CD14-positive monocyte (primary cell): ENCODE measurements around the gene PRDX3. TPM values are rescaled to one million over a fixed set of nuclear protein-coding genes. Genes with fewer than 3 reads are reported as not detected.

ENCODE experiments used
- DNase-seq, 3 donors: peaks; one replicate each; pipeline ENCODE4 v3.0.0-alpha.2; 2011 to 2022
- H2AFZ ChIP-seq: 2 replicates; pipeline ENCODE4 v1.6.0; 2012; ENCODE audit warnings: mild to moderate bottlenecking, low read depth, low read length, inconsistent platforms; ENCODE audit not compliant: insufficient read depth, poor library complexity, severe bottlenecking
- H3K27ac ChIP-seq, 2 donors: 1 replicate in 1 of 2; 2 replicates in 1 of 2; pipeline ENCODE4 v1.5.1; 2012 to 2013; ENCODE audit warnings: low read length in 2 of 2, control low read depth in 1 of 2, inconsistent platforms in 1 of 2, low read depth in 1 of 2, mild to moderate bottlenecking in 1 of 2
- H3K27me3 ChIP-seq, 2 donors: one replicate each; pipeline versions ENCODE4 v1.6.0 to v1.6.1; 2011 to 2013; ENCODE audit warnings: low read length in 2 of 2; ENCODE audit not compliant: control insufficient read depth in 2 of 2, insufficient read depth in 2 of 2
- H3K36me3 ChIP-seq, 2 donors: replicated peaks in 1 of 2; 1 replicate in 1 of 2; 2 replicates in 1 of 2; pipeline versions ENCODE4 v1.5.1 to v1.6.1; 2012 to 2013; ENCODE audit warnings: low read length in 2 of 2, control low read depth in 1 of 2, inconsistent platforms in 1 of 2, mild to moderate bottlenecking in 1 of 2; ENCODE audit not compliant: insufficient read depth in 2 of 2, control insufficient read depth in 1 of 2
- H3K4me1 ChIP-seq, 2 donors: 1 replicate in 1 of 2; 2 replicates in 1 of 2; pipeline versions ENCODE4 v1.5.1 to v1.6.1; 2012 to 2013; ENCODE audit warnings: low read length in 2 of 2, control low read depth in 1 of 2, inconsistent platforms in 1 of 2, mild to moderate bottlenecking in 1 of 2, moderate library complexity in 1 of 2; ENCODE audit not compliant: insufficient read depth in 2 of 2, control insufficient read depth in 1 of 2
- H3K4me2 ChIP-seq: replicated peaks from 2 replicates; pipeline ENCODE3; 2012; ENCODE audit warnings: low read length, moderate library complexity, mild to moderate bottlenecking; ENCODE audit not compliant: poor library complexity, severe bottlenecking; ENCODE audit errors: extremely low read depth
- H3K4me3 ChIP-seq, 3 experiments: fragments of 200-600 bp in 1 of 3; sonication (generic) in 1 of 3; replicated peaks in 1 of 3; 1 replicate in 2 of 3; 2 replicates in 1 of 3; pipeline ENCODE4 v1.5.1; 2011 to 2013; ENCODE audit warnings: low read length in 3 of 3, mild to moderate bottlenecking in 3 of 3, control low read depth in 2 of 3, low read depth in 2 of 3, inconsistent platforms in 1 of 3, moderate library complexity in 1 of 3
- H3K79me2 ChIP-seq: 2 replicates; pipeline ENCODE4 v1.6.0; 2012; ENCODE audit warnings: mild to moderate bottlenecking, control low read depth, inconsistent platforms, low read length, moderate library complexity; ENCODE audit not compliant: insufficient read depth
- H3K9ac ChIP-seq: 2 replicates; pipeline ENCODE4 v1.6.0; 2017; ENCODE audit warnings: low read length, mild to moderate bottlenecking; ENCODE audit not compliant: insufficient read depth, poor library complexity, severe bottlenecking
- H3K9me3 ChIP-seq, 2 donors: replicated peaks in 1 of 2; 1 replicate in 1 of 2; 2 replicates in 1 of 2; pipeline versions ENCODE4 v1.5.1 to v1.6.1; 2012 to 2013; ENCODE audit warnings: low read length in 2 of 2, control low read depth in 1 of 2; ENCODE audit not compliant: control insufficient read depth in 1 of 2, insufficient read depth in 1 of 2
- H4K20me1 ChIP-seq: 2 replicates; pipeline ENCODE4 v1.6.0; 2012; ENCODE audit warnings: mild to moderate bottlenecking, low read length, control low read depth, moderate library complexity; ENCODE audit not compliant: insufficient read depth
- H3K27ac Mint-ChIP-seq, 7 donors: one replicate each; pipeline ENCODE4 v1.8.0; 2020; ENCODE audit warnings: mild to moderate bottlenecking in 7 of 7, mixed read lengths in 7 of 7, moderate library complexity in 6 of 7, inconsistent platforms in 2 of 7
- H3K27me3 Mint-ChIP-seq, 3 donors: one replicate each; pipeline ENCODE4 v1.8.0; 2021 to 2022; ENCODE audit warnings: low read depth in 3 of 3, mild to moderate bottlenecking in 3 of 3, mixed read lengths in 3 of 3, moderate library complexity in 3 of 3, inconsistent platforms in 1 of 3
- H3K36me3 Mint-ChIP-seq, 2 donors: one replicate each; pipeline ENCODE4 v1.8.0; 2020; ENCODE audit warnings: mixed read lengths in 2 of 2, inconsistent platforms in 1 of 2, mild to moderate bottlenecking in 1 of 2
- H3K4me1 Mint-ChIP-seq: one replicate; pipeline ENCODE4 v1.8.0; 2020; ENCODE audit warnings: mild to moderate bottlenecking, mixed read lengths
- H3K4me3 Mint-ChIP-seq, 2 donors: one replicate each; pipeline ENCODE4 v1.8.0; 2020; ENCODE audit warnings: mild to moderate bottlenecking in 2 of 2, mixed read lengths in 2 of 2, moderate library complexity in 1 of 2
- H3K9me3 Mint-ChIP-seq, 7 donors: one replicate each; pipeline ENCODE4 v1.8.0; 2020 to 2022; ENCODE audit warnings: mixed read lengths in 7 of 7, mild to moderate bottlenecking in 6 of 7, moderate library complexity in 6 of 7, inconsistent platforms in 2 of 7
- CTCF ChIP-seq: fragments of 200-600 bp; IDR thresholded peaks from one replicate; pipeline ENCODE4 v1.8.0; 2022; ENCODE audit warnings: antibody characterized with exemption, mild to moderate bottlenecking
- WGBS: methylation state at CpG from one replicate; pipeline ENCODE4 v1.1.5; 2013; ENCODE audit warnings: missing lambda C conversion rate; ENCODE audit not compliant: insufficient coverage; 5-methylcytosine and 5-hydroxymethylcytosine counted together
- intact Hi-C, 2 donors: fragments of 100-400 bp; cut with micrococcal nuclease; formaldehyde crosslinking; loops; one replicate each; pipeline versions ENCODE4 v1.15.0 to v1.15.1; 2023
- polyA minus RNA-seq: library from RNA; depleted of rRNA, polyadenylated mRNA; stranded (reverse); fragments of >200 nt; gene quantifications from 2 replicates; pipeline ENCODE4 v1.2.3, GENCODE V29; 2012
- polyA plus RNA-seq, 3 donors: library from polyadenylated mRNA; depleted of rRNA in 1 of 3; unstranded in 2 of 3; stranded (reverse) in 1 of 3; fragments of 300-500 nt in 2 of 3; fragments of >200 nt in 1 of 3; fragmentation: Illumina TruSeq in 2 of 3; gene quantifications; 1 replicate in 2 of 3; 2 replicates in 1 of 3; pipeline ENCODE4 v1.2.3, GENCODE V29; 2012 to 2021
- total RNA-seq, 12 experiments: library from RNA in 1 of 12; stranded (reverse) in 1 of 12; fragments of 120-200 nt in 1 of 12; gene quantifications; one replicate each; pipeline ENCODE4 v1.2.4 and lab custom pipeline; 2013 to 2026; ENCODE audit warnings: mixed read lengths in 6 of 12, inconsistent platforms in 1 of 12

The PRDX3 gene
- 152 TPM for total RNA-seq (2013)
- polyA plus RNA-seq (100 to 1,000 TPM in 2 of 3 donors, 10 to 100 TPM in 1; 81.9 to 459 (median 410) TPM), polyA minus RNA-seq (44.9 and 72.5 TPM in 2 replicates), total RNA-seq (lab: John Stamatoyannopoulos, UW) (15.2 to 108 (median 73.3) reads per million in 11 experiments)

DNA sequence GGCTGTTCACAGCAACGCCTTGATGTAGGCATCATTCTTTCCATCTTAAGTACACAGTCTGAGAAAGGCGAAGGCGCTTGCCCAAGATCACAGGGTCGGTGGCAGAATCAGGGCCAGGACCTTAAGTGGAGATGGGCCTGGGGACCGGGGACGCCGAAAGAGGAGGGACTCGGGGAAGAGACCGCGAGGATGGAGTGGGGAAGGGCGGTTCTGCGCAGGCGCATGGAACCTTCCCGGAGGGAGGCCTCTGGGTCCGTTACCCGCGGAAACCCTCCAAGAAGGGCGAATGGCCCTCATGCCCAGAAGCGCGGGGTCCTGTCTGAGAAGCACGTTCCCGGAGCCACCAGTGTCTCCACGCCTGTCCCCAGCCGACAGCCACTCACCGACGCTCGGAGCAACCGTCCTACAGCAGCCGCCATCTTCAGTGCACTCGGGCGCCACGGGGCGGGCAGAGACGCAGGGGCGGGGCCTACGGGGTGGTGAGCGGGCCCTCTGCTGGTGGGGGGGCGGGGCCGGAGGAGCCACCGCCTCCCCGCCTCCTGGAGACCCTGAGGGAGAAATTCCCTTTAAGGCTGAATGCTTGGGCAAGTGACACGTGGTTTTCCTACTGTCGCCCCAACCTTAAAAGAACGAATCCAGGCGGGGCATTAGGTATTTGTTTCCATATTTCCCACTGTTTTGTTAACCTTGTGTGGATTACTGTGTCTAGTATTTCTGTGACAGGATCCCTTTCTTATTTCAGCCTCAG is at the start of gene PRDX3:
Gene PRDX3 (minus strand): TSS at position 441 of the 748 bp plus-strand sequence. CDS start 22 bp downstream, at position 419.
- peaks cover 50% of the 10 kb centered on the region for H3K79me2 ChIP-seq
- no peaks in the 10 kb centered on the region for H3K9me3 ChIP-seq
- H3K4me1 ChIP-seq, result peaks cover 30 to 32% of the 10 kb centered on the region in 2 donors
- peaks cover 28% of the 10 kb centered on the region for H4K20me1 ChIP-seq
- WGBS, result 0% methylated on average over 29 of the region's 45 CpGs
- Mint-ChIP-seq H3K9me3 (peaks cover 0 to 5% (median 2%) of the 10 kb centered on the region in 7 donors), H3K27ac (peak within 1 kb of the TSS; percentile 76 to 98 (median 96)), H3K4me3 (peak within 1 kb of the TSS; percentile 87 to 95), H3K27me3 (no peaks in the 10 kb centered on the region), H3K36me3 (peaks cover 15 to 23% of the 10 kb centered on the region in 2 donors), H3K4me1 (peaks cover 33% of the 10 kb centered on the region)
- DNase-seq, result peak; percentile 79 to 85 (median 80)
- peak within 1 kb of the TSS; percentile 90 for H3K4me2 ChIP-seq
- TF ChIP-seq CTCF, result peak; percentile 28
- peak within 1 kb of the TSS; percentile 74 to 87 for H3K27ac ChIP-seq
- intact Hi-C loops, result loop anchor here in 1 of 2 donors (5.0 kb wide), 1 partner anchor 96 kb away; the partner anchor contains the start of gene EIF3A
- no peaks in the 10 kb centered on the region for H3K27me3 ChIP-seq
- H2AFZ ChIP-seq, result peak within 1 kb of the TSS; percentile 86
- H3K9ac ChIP-seq, result peak within 1 kb of the TSS; percentile 85
- H3K36me3 ChIP-seq, result peaks cover 15 to 31% of the 10 kb centered on the region in 2 donors
- peak within 1 kb of the TSS; percentile 81 to 88 (median 87) for H3K4me3 ChIP-seq

DNA sequence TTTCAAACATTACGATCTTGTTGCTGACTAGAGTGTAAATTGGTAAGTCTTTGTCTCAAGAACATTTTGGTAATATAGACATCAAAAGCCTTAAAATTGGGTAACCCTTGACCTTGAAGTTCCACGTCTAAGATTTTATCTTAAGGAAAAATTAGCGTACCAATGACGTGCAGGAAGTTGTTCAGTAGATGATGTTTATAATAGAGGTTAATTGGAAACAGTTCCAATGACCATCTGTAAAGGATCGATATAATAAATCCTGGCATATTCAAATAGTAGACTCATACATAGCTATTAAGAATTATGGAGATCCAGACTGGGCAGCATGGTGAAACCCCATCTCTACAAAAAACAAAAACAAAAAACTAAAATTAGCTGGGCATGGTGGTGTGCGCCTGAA is 49.2 kb upstream of the PRDX3 start:
- no peak for DNase-seq
- Histone ChIP-seq H3K4me3 (no peak overlapping the region), H3K27ac (no peak overlapping the region), H3K79me2 (no peaks in the 10 kb centered on the region), H3K9ac (no peak overlapping the region), H3K9me3 (no peaks in the 10 kb centered on the region), H3K36me3 (no peaks in the 10 kb centered on the region), H2AFZ (no peak overlapping the region), H3K4me1 (no peaks in the 10 kb centered on the region), H3K27me3 (no peaks in the 10 kb centered on the region), H3K4me2 (no peak overlapping the region), H4K20me1 (peaks cover 2% of the 10 kb centered on the region)
- intact Hi-C loops, result no loop called here
- no peak for TF ChIP-seq CTCF
- H3K4me1 Mint-ChIP-seq, result peaks cover 8% of the 10 kb centered on the region
- no peak overlapping the region for H3K27ac Mint-ChIP-seq
- no peak overlapping the region for H3K4me3 Mint-ChIP-seq
- peaks cover 0 to 17% (median 2%) of the 10 kb centered on the region in 7 donors for H3K9me3 Mint-ChIP-seq
- 100% methylated on average over 1 of the region's 6 CpGs for WGBS
- H3K27me3 Mint-ChIP-seq, result peaks cover 4 to 6% (median 5%) of the 10 kb centered on the region in 3 donors
- H3K36me3 Mint-ChIP-seq, result no peaks in the 10 kb centered on the region
